ENCODE data around the gene ZMYM1.
"Not testable (repeated sequence)": the region's sequence is repeated elsewhere in the genome, so short reads cannot be mapped to it uniquely, and the experiment has no call there.

DNA sequence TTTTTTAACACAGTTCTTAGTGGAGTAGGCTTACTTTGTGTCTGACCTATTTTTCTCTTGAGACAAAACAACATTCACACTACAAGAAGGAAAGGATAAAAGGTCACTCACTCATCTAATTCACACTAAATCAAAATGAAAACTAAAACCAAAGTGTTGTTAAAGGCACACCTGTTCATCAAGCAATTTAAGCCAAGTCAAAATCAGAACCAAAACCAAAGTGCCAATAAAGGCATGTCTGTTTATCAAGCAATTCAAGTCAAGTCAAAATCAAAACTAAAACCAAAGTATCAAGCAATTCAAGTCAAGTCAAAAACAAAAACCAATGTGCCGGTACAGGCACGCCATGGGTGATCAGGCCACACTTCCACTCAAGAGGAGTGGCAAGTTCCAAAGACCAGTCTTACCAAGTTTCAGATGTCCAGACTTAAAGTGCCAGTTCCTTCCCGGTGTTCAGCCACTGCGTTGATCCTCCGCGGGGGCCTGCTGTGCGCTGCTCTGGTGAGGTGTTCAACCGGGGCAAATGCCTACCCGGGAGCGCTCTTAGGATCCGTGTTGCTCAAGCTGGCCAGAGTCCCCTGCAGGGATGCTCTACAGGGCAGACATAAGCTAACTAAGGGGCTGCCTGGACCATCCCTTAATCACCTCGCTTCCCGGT, 66.8 kb downstream of the ZMYM1 start:
- TF ChIP-seq, protein P1, sequence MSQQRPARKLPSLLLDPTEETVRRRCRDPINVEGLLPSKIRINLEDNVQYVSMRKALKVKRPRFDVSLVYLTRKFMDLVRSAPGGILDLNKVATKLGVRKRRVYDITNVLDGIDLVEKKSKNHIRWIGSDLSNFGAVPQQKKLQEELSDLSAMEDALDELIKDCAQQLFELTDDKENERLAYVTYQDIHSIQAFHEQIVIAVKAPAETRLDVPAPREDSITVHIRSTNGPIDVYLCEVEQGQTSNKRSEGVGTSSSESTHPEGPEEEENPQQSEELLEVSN (IDR thresholded peaks at IDR 0.05), result not testable (repeated sequence)
- TF ChIP-seq ATF3 (IDR thresholded peaks at IDR 0.05; ENCODE audit: insufficient read depth, low read depth, low read length), result not testable (repeated sequence)
